GM18519 (cell line): Measurements from ENCODE around the gene DPYD.

Source experiments
- ATAC-seq: cut with Tn5 transposase; IDR thresholded peaks from one replicate; pipeline ENCODE4 v1.9.1; 2021; ENCODE audit warnings: mild to moderate bottlenecking, moderate library complexity; ENCODE audit not compliant: unreplicated experiment, low FRiP score

The DPYD gene

DNA sequence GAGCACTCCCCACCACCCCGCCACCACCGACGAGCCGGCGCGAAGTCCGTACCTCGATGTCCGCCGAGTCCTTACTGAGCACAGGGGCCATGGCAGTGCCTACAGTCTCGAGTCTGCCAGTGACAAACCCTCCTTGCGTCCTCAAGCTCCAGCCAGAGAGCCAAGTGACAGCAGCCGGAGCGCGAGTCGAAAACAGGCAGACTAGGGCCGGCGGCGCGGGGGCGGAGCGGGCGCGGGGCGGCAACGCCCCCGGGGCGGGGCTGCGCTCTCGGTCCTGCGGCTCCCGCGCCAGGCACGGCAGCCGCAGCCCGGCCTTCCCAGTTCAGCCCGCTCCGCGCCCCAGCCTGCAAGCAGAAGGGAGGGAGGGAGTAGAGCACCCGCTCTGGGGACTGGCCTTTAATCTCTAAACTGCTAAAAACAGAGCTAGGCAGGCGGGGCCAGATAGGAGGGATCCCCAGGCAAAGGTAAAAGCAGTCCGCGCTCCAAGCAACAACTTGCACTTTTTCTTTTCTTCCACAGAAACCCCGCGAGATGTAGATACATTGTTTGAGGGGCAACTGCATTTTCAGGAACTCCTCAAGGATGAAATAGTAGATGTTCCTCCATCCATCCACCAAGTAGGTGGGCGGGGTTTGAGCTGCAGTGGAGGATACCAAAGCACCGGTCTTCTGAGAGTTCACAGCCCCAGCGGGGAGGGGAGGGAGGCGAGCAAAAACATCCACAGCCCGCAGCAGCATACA is at the start of gene DPYD:
DPYD (minus strand) TSS at position 203 of the 740 bp plus-strand sequence; CDS start at position 91, 112 bp downstream.
- ATAC-seq: peak; percentile 74

DNA sequence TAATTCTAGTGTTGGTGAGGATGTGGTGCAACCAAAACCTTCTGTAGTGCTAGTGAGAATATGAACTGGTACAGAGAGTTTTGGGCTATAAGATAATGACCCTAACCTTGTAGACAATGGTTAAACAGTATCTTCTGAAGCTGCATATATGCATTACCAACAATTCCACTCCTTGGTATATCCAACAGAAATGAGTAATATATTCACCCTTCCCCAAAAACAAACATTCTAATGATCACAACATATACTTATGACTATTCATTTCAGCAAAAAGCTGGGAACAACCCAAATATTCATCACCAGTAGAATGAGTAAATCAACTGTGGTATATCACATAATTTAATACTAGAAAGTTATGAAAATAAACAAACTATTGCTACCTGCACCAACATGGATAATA is 39.6 kb upstream of the DPYD start:
- no peak for ATAC-seq

DNA sequence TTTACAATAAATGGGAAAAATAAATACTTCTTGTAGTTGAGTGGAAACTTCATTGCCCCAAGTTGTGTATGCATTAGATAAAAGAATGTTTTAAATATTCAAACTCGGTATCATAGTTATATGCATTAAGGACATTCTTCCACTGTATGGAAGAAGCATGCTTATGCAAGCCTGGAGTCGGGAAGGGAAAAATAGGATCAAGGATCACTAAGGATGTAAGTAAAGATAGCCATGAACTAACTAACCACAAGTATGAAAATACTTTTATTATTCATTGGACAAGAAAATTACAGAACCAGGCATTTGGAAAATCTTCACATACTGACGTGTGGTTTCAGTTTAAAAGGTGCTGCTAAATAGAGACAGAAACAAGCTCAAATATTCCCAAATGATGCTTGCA is 26.9 kb upstream of the DPYD start:
- ATAC-seq: no peak

DNA sequence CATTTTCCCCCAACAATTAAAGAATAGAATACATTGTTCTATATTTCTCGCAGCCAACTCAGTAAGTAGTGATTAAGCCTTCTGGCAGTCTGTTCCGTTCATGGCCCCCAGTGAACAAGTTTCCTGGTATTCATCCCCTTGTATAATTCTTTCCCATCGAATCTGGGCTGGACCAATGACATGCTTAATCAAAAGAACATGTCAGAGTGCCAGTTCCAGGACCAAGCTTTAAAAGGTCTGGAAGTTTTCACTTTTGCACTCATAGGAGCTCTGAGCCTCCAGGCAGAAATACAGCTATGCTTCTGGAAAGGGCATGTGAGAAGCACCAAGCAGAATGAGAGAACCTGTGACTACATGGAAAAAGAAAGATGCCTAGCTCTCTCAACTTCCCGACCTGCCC is 22.5 kb upstream of the DPYD start:
- no peak for ATAC-seq

DNA sequence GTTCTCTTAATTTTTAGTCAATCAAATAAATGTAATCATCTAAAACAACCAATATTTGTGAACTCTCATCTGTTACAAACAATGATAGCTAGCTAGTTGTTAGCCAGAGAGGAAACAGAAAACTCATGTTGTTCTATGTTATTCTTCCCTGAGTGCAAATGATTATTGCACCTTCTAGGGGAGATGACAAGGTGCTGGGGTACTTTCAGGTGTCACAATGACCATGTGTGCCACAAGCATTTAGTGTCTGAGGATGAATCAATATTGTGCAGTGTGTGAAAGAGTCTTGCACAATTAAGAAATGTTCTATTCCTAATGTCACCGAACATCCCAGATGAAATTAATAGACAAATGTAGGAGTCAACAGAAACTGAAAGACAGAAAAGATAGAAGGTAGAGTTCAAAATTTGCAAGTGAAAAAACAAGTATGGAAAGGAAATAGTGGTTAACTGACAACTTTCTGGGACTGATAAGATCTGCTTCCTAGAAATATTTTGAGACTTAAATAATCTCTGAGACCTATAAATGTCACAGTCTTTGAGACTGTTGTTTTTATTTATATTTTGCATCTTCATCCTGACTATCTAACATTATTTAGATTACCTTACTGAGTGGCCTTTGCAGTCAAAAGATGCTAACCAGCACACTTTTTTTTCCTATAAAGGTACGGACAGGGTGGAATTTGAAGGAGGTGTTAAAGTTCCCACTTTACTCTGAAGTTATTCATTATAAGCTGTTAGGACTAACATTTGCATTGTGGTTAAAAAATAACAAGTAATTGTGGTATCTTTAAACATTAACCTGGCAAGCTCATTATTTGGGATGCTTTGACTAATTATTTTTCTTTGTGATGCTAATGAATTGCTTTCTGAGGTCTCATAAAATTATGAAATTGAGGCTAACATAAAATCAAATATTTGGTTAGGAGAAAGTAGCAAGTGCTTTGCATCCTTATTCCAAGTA is 21.6 kb upstream of the DPYD start:
- no peak for ATAC-seq

DNA sequence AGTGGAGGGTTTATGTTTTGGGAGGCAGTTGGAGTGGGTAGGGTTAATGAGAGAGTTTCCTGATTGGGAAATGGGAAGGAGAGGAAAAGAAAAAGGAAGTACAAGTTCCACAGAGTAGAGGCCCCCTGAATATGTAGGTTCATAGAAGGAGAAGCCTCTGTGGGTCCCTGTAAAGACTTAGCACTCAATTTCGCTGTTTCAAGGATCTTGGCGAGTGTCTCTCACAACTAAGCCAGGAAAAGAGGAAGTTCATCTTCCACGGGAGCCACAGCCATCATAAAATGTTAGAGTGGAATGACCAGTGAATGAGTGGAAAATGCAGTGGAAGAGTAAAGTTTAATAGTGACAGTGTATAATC is 17.4 kb upstream of the DPYD start:
- ATAC-seq: no peak

DNA sequence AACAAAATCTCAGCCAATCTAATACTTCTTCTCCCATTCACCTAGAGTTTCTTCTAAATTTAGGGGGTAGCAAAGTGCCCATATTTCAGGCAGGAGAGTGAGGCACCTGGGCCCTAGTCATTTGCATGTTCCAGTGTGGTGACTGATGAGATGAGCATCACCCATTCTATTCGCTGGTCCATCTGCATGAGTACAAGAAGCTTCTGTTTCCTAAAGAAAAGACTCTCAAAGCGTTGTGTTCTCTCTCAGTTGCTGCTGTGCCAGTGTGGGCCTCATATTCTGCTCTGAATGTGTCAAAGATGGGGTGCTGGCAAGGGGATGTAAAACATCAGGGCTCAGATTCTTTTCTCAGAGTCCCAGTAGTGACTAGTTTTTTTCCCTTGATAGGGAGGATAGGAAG is 16.1 kb upstream of the DPYD start:
- no peak for ATAC-seq

DNA sequence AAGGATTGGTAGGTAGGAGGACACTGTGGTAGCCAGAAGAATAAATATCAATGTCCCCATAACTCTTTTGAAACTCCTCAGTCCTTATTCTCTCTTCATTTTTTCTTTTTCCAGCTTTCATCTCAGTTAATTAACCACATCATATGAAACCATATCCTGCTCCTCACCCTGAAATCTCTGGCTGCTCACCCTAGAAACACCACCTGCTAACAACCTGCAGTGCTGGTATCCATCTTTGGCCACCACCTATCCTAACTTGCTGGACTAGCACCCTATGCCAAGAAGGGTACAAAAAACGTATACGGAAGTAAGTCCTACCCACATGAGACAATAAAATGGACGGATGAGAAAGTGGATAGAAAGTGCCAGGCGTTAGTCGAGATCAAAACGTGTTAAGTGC is 13.7 kb upstream of the DPYD start:
- no peak for ATAC-seq

DNA sequence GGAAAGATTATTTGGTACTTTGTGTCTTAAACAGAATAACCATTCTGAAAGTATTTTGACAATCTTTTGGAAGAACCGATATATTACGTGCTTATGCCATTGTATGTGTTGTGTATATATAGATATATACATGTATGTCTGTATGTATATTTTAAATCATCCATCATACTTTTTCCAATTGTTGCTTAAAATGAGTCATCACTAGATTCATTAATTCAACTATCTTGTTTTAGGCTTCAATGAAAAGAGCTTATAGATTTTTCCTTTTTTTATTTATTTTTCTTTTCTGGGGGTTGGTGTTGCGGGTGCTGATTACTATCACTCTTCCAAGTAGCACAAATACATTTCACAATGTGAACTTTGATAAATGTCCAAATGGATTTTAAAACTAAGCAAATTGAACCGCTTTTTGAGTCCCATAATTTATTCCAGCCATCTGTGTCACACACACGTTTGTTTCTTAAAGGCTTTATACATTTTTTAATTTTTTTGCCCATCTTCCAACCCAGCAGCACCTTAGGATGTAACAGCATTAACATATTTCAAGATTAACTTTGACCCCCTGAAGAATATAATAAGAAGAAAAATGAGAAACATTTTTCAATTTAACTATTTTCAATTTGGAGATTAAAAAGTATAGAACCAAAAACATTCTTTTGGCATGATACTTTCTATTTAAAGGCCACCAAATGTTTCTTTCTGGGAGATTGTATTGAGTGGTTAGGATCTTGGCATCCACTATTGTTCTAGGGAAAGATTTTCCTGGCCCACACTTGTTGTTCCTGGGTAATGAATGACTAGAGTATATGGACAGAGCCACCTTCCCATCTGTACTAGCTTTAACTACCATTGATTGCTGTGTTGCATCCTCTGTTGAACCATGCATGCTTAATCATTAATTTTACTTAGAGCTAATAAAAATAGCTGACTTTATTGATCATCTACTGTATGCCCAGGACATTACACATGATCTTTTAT is 9.3 kb upstream of the DPYD start:
- ATAC-seq: no peak

DNA sequence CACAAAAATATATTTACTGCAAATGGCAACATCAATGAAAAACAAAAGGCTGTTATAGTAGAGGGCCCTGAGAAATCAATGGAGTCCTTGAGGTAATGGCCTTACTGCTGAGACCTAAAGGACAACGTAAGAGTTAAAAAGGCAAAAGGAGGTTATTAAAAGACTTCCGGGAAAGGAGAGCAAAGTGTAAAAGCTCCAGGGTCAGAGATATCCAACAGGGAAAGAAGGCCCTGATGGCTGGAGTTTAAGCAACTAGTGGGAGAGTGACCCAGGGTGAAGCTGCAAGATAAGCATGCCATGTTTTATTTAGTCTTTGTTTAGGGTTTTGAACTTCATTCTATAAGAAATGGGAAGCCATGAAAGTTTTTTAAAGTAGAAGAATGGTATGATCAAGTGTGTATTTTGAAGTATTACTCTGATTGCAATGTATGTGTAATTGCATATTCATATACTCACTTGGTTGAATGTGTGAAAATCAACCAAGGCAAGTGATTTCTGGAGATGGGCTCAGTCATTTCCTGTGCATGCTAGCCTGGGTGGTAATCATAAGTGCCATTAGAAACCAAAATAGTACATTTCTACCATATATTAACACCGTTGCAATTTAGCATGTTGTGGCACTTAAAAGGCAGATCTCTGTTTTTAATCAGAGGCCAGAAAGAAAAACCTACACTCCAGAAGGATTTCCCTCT is 5.3 kb upstream of the DPYD start:
- ATAC-seq: no peak

DNA sequence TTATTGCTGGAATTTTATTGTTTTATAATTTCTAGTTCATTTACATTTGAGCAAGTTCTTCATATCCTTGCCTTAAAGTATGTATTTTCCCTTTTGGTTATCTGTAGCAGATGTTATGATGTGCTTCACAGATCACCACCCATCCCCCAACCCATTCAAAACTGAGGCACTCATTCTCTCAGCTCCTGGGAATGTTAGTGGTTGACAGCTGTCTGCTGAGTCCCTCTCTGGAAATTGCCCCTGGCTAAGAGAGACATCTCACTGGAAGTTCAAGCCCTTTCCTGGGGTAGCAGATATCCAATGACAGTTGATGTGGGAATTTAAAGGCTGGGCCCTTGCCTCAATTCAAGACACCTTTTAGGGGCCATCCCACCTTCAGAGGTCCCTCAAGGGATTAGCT is 4.3 kb upstream of the DPYD start:
- ATAC-seq: no peak

DNA sequence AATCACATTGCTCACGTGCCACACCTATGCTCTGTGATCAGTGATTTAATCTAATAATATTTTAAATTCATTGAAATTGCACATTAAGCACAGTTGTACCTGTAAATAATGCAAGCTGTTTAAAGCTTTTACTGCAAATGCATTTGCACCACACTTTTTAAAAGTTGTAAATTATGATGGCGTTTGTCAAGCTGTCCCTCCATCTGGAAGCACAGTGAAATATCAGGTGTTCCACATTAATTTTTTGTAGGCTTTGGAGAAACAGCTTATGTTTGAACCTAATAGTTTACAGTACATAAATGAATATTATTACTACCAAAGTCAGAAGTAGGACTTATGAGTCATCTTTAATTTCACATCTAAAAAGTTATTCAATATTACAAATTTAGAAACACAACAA is 3.0 kb upstream of the DPYD start:
- ATAC-seq: no peak

DNA sequence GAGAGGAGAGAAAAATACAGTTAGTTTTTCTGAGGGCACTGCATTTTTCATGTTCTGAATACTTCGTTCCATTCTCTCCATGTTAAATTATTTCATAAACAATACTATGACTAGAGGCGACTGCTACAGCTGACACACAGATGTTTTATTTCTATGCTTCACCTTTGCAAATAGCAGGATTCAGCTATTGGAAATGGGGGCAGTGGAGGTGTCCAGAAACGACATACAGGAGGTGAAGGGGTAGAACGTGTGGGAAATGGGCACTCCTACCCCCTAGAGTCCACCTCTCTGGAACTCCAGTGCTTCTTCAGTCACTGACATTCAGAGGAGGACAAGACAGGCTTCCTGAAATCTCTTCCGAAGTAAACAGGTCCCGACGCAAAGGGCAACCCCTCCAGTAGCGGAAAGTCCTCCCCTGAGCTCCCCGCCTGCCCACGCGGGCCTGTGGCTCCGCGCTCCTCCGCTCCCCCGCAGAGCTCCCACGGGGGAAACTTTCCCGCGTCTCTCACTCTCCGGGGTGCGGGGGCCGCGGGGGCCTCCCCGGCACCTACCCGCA is 480 bp downstream of the DPYD start:
- ATAC-seq: peak; percentile 14

DNA sequence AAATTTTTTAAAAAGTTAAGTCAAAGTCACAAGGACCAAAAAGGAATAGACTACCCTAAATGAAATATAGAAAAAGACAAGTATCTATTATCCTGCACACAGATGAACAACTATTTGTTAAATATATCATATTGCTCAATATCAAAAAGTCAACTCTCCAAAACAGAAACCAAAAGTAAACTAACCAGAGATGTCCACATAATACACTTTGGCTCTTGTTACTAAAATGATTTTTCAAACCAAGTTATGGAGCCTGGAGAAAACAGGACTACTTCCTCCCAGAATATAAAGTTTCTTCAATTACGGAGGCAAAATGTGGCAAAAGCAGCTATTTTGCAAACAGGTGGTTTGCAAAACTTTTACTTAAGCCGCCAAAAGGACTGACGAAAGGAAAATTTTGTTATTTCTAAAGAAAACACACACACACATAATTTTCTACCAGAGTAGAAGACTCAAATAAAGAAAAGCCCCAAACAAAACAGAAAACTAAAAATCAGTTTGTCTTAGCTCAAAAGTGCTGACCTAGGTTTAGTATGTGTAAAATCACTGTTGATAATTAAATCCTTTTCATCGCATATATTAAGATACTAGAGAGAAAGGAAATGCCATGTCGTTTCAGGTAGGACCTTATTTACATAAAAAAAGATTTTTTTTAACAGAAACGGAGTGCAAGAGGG is 1.1 kb downstream of the DPYD start:
- ATAC-seq: no peak

DNA sequence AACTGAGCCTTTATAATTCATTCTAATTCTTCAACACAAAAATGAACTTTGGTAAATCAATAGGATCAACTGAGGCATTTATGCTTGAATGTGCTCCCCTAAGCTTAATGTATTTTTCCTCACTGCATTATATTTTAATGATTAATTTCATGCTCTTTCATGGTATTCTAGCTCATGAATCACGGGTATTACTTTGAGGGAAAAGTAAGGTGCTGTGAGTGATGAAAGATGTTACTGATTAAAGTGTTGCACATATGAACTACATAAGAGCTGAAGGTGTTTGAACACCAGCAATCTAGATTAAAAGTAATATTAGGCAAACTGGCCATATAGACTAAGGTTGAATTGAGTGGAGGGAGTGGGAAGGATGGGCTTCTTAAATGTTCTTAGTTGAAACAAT is 1.9 kb downstream of the DPYD start:
- ATAC-seq: no peak

DNA sequence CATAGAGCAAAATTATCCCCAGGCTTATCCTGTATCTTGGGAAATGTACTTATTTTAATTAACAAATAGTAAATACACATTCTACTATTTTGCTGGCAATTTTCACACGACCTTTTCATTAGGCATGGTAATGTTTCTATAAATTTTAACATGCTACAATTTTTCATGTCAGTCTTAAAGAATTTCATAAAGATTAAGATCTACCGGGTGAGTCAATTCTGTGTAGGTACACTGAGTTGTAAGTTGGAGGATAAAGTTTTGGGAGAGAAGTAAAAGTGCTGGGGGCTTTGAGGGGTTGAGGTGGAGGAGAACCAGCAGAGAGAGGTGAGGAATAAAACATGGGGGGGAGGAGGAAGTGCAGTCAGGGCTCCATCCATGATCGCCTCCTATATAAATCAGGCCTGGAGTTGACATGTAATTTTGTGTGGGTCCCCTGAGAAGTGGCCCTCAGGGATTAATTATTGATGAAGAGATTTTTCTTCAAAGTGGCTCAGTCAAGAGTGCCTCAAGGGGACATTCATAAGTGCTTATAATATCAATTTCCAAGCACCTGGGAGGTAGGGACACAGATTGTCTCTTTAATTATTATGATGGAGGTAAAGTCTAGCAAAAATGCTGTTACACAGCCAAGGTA is 7.2 kb downstream of the DPYD start:
- no peak for ATAC-seq

DNA sequence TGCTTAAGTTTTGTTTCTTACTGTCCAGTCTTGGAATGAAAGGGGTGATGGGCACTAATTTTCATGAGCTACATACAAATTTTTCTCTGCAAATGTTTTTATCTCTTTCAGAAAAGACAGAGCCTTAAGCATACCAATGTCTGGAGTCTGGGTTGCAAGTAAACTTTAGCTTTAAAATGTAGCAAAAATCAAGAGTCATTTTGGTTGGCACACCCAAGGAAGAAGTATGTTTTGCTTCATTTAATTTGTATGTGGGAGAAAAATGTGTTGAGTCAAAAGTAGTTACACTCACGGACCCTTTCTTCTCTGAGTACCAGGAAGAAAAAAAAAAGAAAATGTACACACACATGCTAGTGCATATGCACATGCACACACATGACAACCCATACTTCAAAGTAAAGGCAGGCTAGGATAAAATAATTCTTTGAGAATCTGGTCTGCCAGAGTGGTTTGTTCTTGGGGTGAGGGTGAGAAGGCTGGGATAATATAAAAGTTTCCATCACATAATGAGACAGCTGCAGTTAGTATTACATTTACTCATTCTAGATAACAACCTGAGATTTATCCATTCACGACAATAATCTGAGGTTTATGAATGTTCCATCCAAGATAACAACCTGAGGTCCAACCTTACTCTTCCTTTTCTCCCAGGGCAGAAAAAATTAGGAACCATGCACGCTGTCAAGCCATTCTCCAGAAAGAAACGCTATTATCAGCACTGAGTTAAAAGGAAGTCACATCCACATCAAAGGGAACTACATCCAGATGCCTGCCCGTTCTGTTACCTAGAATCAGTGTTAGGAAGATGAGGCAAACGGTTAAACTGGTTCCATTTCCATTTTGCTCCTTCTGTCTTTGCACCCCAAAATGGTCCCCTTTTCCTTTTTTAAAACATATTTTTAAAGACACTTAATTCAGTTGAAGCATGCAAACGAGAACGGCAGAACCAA is 9.3 kb downstream of the DPYD start:
- no peak for ATAC-seq

DNA sequence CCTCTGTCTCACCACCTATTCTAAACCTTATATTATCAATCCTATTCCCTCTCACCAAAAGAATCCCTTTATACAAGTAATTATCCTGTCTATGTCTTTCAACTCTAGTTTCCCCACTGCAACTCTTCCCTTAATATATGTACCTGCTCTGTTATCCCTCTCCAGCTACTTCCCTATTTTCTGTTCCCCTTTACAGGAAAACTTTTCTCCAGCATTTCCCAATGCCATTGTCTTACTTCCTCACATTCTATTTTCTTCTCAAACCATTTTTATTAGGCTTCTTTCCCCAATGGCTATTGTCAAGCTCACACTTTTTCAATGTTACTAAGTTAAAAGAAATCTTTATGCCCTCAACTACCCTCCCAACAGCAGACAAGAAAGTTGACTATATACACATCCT is 11.6 kb downstream of the DPYD start:
- ATAC-seq: no peak
